Coronary artery (tissue), 2 donors: ENCODE data around the gene TDP1.

Experiments used
- DNase-seq: peaks from one replicate; pipeline ENCODE4 v3.0.0-alpha.2; 2017; ENCODE audit warnings: low spot score
- H3K27ac ChIP-seq, 2 donors: fragments of 200-600 bp; sonication (generic); one replicate each; pipeline ENCODE4 v1.5.1; 2016 to 2019
- H3K4me3 ChIP-seq: fragments of 200-600 bp; sonication (generic); 2 replicates; pipeline ENCODE4 v1.5.1; 2016; ENCODE audit warnings: mild to moderate bottlenecking, moderate library complexity
- CTCF ChIP-seq: fragments of 200-600 bp; sonication (generic); IDR thresholded peaks from one replicate; pipeline ENCODE4 v1.5.1; 2019; ENCODE audit warnings: antibody characterized with exemption

The TDP1 gene

GRCh38 chr14:89986462-89987160, 30.9 kb downstream of the TDP1 start:
- no peak for TF ChIP-seq CTCF
- no peak for DNase-seq
- Histone ChIP-seq H3K4me3 (no peak overlapping the region), H3K27ac (no peak overlapping the region)

DNA sequence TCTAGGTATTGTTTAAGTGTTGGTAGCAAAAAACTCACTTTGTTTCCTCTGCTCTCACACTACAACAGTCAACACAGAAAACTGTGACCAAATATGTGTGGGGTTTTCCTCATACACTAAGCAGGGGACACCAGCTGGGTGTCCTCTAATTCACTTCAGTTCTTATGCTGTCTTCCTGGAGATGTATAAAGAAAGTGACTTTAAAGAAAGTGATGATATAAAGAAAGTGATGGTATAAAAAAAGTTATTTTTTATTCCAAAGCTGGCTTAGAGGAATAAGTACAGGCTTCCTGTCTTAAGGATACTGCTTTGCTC, 31.4 kb downstream of the TDP1 start:
- no peak overlapping the region for H3K27ac ChIP-seq
- DNase-seq = no peak
- H3K4me3 ChIP-seq = no peak overlapping the region
- TF ChIP-seq CTCF = no peak

DNA sequence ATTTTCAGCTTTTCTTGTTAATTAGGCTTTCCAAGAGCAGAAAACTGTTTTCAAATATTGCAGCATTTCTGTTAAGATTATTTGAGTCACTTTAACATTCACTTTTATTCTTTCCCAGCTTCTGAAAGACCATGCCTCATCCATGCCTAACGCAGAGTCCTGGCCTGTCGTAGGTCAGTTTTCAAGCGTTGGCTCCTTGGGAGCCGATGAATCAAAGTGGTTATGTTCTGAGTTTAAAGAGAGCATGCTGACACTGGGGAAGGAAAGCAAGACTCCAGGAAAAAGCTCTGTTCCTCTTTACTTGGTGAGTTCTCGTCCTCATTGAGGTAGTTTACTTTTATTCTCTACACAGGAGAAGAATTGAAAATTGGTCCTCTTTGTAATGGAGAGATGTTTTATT, 33.1 kb downstream of the TDP1 start:
- no peak for DNase-seq
- no peak for TF ChIP-seq CTCF
- Histone ChIP-seq H3K4me3 (no peak overlapping the region), H3K27ac (no peak overlapping the region)

DNA sequence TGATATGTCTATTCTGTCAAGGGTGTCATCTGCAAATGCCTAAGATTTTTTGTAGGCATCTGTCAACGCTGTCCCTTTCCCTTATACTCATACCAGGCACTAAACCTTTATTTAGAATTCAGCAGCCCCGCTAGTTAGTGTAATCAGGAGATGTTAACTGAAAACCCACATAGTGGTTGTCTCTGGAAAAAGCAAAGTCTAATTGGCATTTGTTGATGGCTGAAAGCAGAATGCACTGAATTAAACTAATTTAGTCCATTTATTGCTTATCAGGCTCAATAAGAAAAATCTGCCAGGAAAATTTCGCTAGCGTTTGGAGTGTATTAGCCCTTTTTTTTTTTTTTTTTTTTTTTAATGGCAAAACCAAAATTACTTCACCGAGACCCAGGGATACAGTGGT, 34.5 kb downstream of the TDP1 start:
- TF ChIP-seq CTCF = no peak
- Histone ChIP-seq H3K4me3 (no peak overlapping the region), H3K27ac (no peak overlapping the region)
- no peak for DNase-seq

GRCh38 chr14:89990623-89991275, 35.0 kb downstream of the TDP1 start:
- no peak for TF ChIP-seq CTCF
- H3K27ac ChIP-seq = no peak overlapping the region
- no peak for DNase-seq
- H3K4me3 ChIP-seq = no peak overlapping the region

DNA sequence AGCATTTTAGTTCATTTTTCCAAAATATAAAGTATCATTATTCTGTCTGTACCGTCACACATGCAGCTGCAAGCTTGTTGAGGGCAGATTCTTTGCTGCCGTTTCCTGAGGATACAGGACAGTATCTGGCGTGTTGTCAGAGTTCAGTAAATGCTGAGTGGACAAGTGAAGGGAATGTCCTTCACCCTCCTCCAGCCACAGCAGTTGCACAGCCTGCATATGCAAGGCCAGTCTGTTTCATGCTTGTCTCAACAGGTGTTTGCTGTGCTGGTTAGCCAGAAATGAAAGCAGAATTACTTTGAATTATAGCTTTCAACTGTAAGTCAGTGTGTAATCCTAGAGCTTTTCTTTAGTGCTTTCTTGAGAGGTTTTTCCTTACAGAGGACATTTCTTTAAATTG, 36.5 kb downstream of the TDP1 start:
- Histone ChIP-seq H3K27ac (no peak overlapping the region), H3K4me3 (no peak overlapping the region)
- no peak for DNase-seq
- no peak for TF ChIP-seq CTCF

DNA sequence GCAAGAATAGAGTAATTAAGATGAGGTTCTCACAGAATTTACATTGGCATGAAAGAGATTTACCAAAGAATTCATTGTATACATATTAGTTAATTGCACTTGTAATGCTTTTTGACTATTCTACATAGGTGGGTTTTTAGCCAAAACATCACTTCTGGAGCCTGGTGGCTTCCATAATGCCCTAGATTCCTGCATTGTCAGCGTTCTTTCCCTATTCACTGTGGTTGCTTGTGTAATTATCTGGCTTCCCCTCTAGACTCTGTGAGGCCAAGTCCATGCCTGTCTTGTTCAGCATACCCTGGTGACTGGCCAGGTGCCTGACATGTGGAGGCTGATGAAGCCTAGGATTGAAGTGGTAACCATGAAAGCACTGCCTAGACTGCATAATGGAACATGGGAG, 41.2 kb downstream of the TDP1 start:
- Histone ChIP-seq H3K4me3 (no peak overlapping the region), H3K27ac (no peak overlapping the region)
- no peak for TF ChIP-seq CTCF
- DNase-seq = no peak
